H1 (cell line): ENCODE results near the gene PTPRG.

Experiments
- RAD21 ChIP-seq, 2 experiments: IDR thresholded peaks in 1 of 2; conservative IDR thresholded peaks in 1 of 2; 2 replicates each; pipeline ENCODE4 v1.6.1; 2011; ENCODE audit warnings: low read depth in 2 of 2, low read length in 2 of 2, improper control_type of control experiment in 1 of 2, inconsistent platforms in 1 of 2, mild to moderate bottlenecking in 1 of 2, moderate library complexity in 1 of 2
- SP1 ChIP-seq: IDR thresholded peaks from 2 replicates; pipeline ENCODE4 v1.6.1; 2011; ENCODE audit warnings: low read depth, low read length
- TF ChIP-seq, protein P1 (sequence below), 3 experiments: IDR thresholded peaks; 1 replicate in 2 of 3; 2 replicates in 1 of 3; pipeline versions ENCODE4 v1.5.1 to v1.6.1; 2011; ENCODE audit warnings: low read length in 3 of 3, mild to moderate bottlenecking in 3 of 3, inconsistent platforms in 2 of 3, low read depth in 1 of 3, moderate library complexity in 1 of 3; ENCODE audit not compliant: insufficient read depth in 1 of 3; ENCODE audit errors: control extremely low read depth in 1 of 3
- TF ChIP-seq, protein P2 (sequence below): IDR thresholded peaks from 2 replicates; pipeline ENCODE4 v1.6.1; 2011; ENCODE audit warnings: low read depth, mild to moderate bottlenecking, low read length; ENCODE audit not compliant: insufficient read depth

GRCh38 chr3:61789861-61790260 lies 228.5 kb downstream of the PTPRG start:
- TF ChIP-seq RAD21 (IDR thresholded peaks at IDR 0.05 in 1 of 2, conservative IDR thresholded peaks at IDR 0.05 in 1 of 2; ENCODE audit: low read depth in 2 of 2, low read length in 2 of 2) = no peak
- TF ChIP-seq, protein P1, sequence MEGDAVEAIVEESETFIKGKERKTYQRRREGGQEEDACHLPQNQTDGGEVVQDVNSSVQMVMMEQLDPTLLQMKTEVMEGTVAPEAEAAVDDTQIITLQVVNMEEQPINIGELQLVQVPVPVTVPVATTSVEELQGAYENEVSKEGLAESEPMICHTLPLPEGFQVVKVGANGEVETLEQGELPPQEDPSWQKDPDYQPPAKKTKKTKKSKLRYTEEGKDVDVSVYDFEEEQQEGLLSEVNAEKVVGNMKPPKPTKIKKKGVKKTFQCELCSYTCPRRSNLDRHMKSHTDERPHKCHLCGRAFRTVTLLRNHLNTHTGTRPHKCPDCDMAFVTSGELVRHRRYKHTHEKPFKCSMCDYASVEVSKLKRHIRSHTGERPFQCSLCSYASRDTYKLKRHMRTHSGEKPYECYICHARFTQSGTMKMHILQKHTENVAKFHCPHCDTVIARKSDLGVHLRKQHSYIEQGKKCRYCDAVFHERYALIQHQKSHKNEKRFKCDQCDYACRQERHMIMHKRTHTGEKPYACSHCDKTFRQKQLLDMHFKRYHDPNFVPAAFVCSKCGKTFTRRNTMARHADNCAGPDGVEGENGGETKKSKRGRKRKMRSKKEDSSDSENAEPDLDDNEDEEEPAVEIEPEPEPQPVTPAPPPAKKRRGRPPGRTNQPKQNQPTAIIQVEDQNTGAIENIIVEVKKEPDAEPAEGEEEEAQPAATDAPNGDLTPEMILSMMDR (IDR thresholded peaks at IDR 0.05; ENCODE audit: control extremely low read depth in 1 of 3, insufficient read depth in 1 of 3, low read depth in 1 of 3, low read length in 3 of 3) = no peak
- TF ChIP-seq, protein P2, sequence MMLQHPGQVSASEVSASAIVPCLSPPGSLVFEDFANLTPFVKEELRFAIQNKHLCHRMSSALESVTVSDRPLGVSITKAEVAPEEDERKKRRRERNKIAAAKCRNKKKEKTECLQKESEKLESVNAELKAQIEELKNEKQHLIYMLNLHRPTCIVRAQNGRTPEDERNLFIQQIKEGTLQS = no peak
- TF ChIP-seq SP1 = no peak
